A549 (cell line): ENCODE data around the gene TUBD1. TPM values are rescaled to one million over a fixed set of nuclear protein-coding genes. Genes with fewer than 3 reads are reported as not detected.

Experiments used
- ATAC-seq, 2 experiments: fragments of 200-7000 bp in 1 of 2; fragments of >200 bp in 1 of 2; cut with Nextera tagmentation in 1 of 2; cut with Tn5 transposase in 1 of 2; 3 replicates each; pipeline versions ENCODE4 v1.8.0 to v1.9.1; 2018 to 2020; ENCODE audit warnings: mild to moderate bottlenecking in 1 of 2, moderate library complexity in 1 of 2
- CTCF ChIA-PET: fragments of 300-600 bp; sonication (Branson Sonifier 250); formaldehyde crosslinking; extraction: SDS; loops from one replicate; lab custom pipeline; 2021; ENCODE audit warnings: antibody characterized with exemption, inconsistent platforms; lab: Yijun Ruan, JAX
- POLR2A ChIA-PET: fragments of 350-600 bp; formaldehyde crosslinking; extraction: SDS; loops from one replicate; lab custom pipeline; 2021; ENCODE audit warnings: antibody characterized with exemption, inconsistent platforms; lab: Yijun Ruan, JAX
- DNase-seq, 2 experiments: peaks; one replicate each; pipeline versions ENCODE4 v3.0.0 to v3.0.0-alpha.2; 2011 to 2016; ENCODE audit warnings: low read depth in 1 of 2, low spot score in 1 of 2
- FAIRE-seq: peaks from 2 replicates; lab custom pipeline; 2011; peaks lifted over from hg19 to GRCh38; lab: Jason Lieb, UNC
- H3K27ac ChIP-seq, 2 experiments: fragments of >200 bp; sonication (Bioruptor Twin); formaldehyde crosslinking; 3 replicates each; pipeline ENCODE4 v1.5.1; 2016 to 2017
- H3K4me1 ChIP-seq: fragments of >200 bp; sonication (Bioruptor Twin); formaldehyde crosslinking; 3 replicates; pipeline ENCODE4 v1.6.1; 2016
- H3K4me2 ChIP-seq: fragments of >200 bp; sonication (Bioruptor Twin); formaldehyde crosslinking; 3 replicates; pipeline ENCODE4 v1.6.1; 2016
- H3K4me3 ChIP-seq: fragments of >200 bp; sonication (Bioruptor Twin); formaldehyde crosslinking; 3 replicates; pipeline ENCODE4 v1.5.1; 2016
- H3K9me3 ChIP-seq: fragments of >200 bp; sonication (Bioruptor Twin); formaldehyde crosslinking; 3 replicates; pipeline ENCODE4 v1.6.1; 2016
- CBX2 ChIP-seq: fragments of 200-600 bp; sonication (generic); IDR thresholded peaks from 2 replicates; pipeline ENCODE4 v1.6.1; 2016; ENCODE audit warnings: low read depth, mild to moderate bottlenecking, borderline replicate concordance
- CEBPB ChIP-seq, 2 experiments: fragments of >200 bp in 1 of 2; sonication (Bioruptor Twin) in 1 of 2; formaldehyde crosslinking in 1 of 2; IDR thresholded peaks; 2 replicates each; pipeline ENCODE4 v1.6.1; 2012 to 2016
- CHD2 ChIP-seq: fragments of 150-350 bp; IDR thresholded peaks from 2 replicates; pipeline ENCODE4 v1.6.1; 2014; ENCODE audit warnings: low read length; ENCODE audit not compliant: partially characterized antibody
- CHD4 ChIP-seq: fragments of 200-600 bp; sonication (generic); IDR thresholded peaks from 2 replicates; pipeline ENCODE4 v1.6.1; 2016; ENCODE audit warnings: antibody characterized with exemption, mild to moderate bottlenecking, borderline replicate concordance
- E2F6 ChIP-seq: IDR thresholded peaks from 2 replicates; pipeline ENCODE4 v1.6.1; 2012; ENCODE audit warnings: low read depth, borderline replicate concordance
- EHMT2 ChIP-seq: fragments of 200-600 bp; sonication (generic); IDR thresholded peaks from 2 replicates; pipeline ENCODE4 v1.6.1; 2016; ENCODE audit warnings: antibody characterized with exemption, low read depth, mild to moderate bottlenecking, moderate library complexity
- ESRRA ChIP-seq: fragments of 150-350 bp; IDR thresholded peaks from 2 replicates; pipeline ENCODE4 v1.6.1; 2014; ENCODE audit warnings: mild to moderate bottlenecking, low read length, borderline replicate concordance
- FOSB ChIP-seq: fragments of 250-450 bp; sonication (Bioruptor Pico); IDR thresholded peaks from 2 replicates; pipeline ENCODE4 v1.5.0; 2020; ENCODE audit warnings: mild to moderate bottlenecking, moderate library complexity
- FOSL2 ChIP-seq, 2 experiments: fragments of 450-650 bp in 1 of 2; fragments of >200 bp in 1 of 2; sonication (Bioruptor Twin) in 1 of 2; formaldehyde crosslinking; IDR thresholded peaks; 2 replicates each; pipeline versions ENCODE4 v1.5.0 to v1.6.1; 2016 to 2020; ENCODE audit warnings: mild to moderate bottlenecking in 1 of 2, moderate library complexity in 1 of 2
- GATA3 ChIP-seq: IDR thresholded peaks from 2 replicates; pipeline ENCODE4 v1.6.1; 2012; ENCODE audit warnings: borderline replicate concordance
- HDAC2 ChIP-seq: fragments of 200-600 bp; sonication (generic); IDR thresholded peaks from 2 replicates; pipeline ENCODE4 v1.6.1; 2016
- HEYL ChIP-seq: fragments of 250-450 bp; sonication (Bioruptor Pico); IDR thresholded peaks from 2 replicates; pipeline ENCODE4 v1.8.0; 2021; ENCODE audit warnings: mild to moderate bottlenecking, moderate library complexity
- HOXB13 ChIP-seq: fragments of 250-450 bp; sonication (Bioruptor Pico); IDR thresholded peaks from 2 replicates; pipeline ENCODE4 v1.5.0; 2020; ENCODE audit warnings: low read depth, mild to moderate bottlenecking, moderate library complexity
- HOXB5 ChIP-seq: fragments of 250-450 bp; sonication (Bioruptor Pico); IDR thresholded peaks from 2 replicates; pipeline ENCODE4 v1.5.0; 2020; ENCODE audit warnings: mild to moderate bottlenecking, moderate library complexity
- JUN ChIP-seq, 2 experiments: fragments of >200 bp; sonication (Bioruptor Twin); formaldehyde crosslinking; IDR thresholded peaks; 2 replicates in 1 of 2; 3 replicates in 1 of 2; pipeline ENCODE4 v1.6.1; 2016 to 2017
- NFE2L2 ChIP-seq: fragments of 150-350 bp; conservative IDR thresholded peaks from 2 replicates; pipeline ENCODE4 v1.6.1; 2014; ENCODE audit warnings: low read length
- NPAS2 ChIP-seq: fragments of 250-450 bp; sonication (Bioruptor Pico); IDR thresholded peaks from 2 replicates; pipeline ENCODE4 v1.8.0; 2022; ENCODE audit warnings: mild to moderate bottlenecking, moderate library complexity, borderline replicate concordance
- NR3C1 ChIP-seq: fragments of >200 bp; sonication (Bioruptor Twin); formaldehyde crosslinking; IDR thresholded peaks from 3 replicates; pipeline ENCODE4 v1.6.1; 2017
- PBX3 ChIP-seq: IDR thresholded peaks from 2 replicates; pipeline ENCODE4 v1.6.1; 2012
- PHF8 ChIP-seq: fragments of 200-600 bp; sonication (generic); IDR thresholded peaks from 2 replicates; pipeline ENCODE4 v1.6.1; 2016; ENCODE audit warnings: low read depth, mild to moderate bottlenecking, antibody characterized with exemption, moderate library complexity, borderline replicate concordance
- RAD21 ChIP-seq, 2 experiments: fragments of >200 bp in 1 of 2; sonication (Bioruptor Twin) in 1 of 2; formaldehyde crosslinking in 1 of 2; IDR thresholded peaks in 1 of 2; conservative IDR thresholded peaks in 1 of 2; 2 replicates in 1 of 2; 3 replicates in 1 of 2; pipeline ENCODE4 v1.6.1; 2012 to 2018; ENCODE audit warnings: inconsistent platforms in 1 of 2
- RARB ChIP-seq: fragments of 250-450 bp; sonication (Bioruptor Pico); IDR thresholded peaks from 2 replicates; pipeline ENCODE4 v1.8.0; 2021; ENCODE audit warnings: mild to moderate bottlenecking, moderate library complexity
- RCOR1 ChIP-seq: fragments of 150-350 bp; IDR thresholded peaks from 2 replicates; pipeline ENCODE4 v1.6.1; 2014; ENCODE audit warnings: antibody characterized with exemption, low read length, low read depth
- RFX5 ChIP-seq: fragments of 450-650 bp; IDR thresholded peaks from 2 replicates; pipeline ENCODE4 v1.7.1; 2014; ENCODE audit warnings: antibody characterized with exemption, mild to moderate bottlenecking, moderate library complexity
- USF2 ChIP-seq: fragments of 450-650 bp; IDR thresholded peaks from 2 replicates; pipeline ENCODE4 v1.6.1; 2014; ENCODE audit warnings: antibody characterized with exemption
- ZC3H11A ChIP-seq: fragments of 450-650 bp; IDR thresholded peaks from 2 replicates; pipeline ENCODE4 v1.6.1; 2014; ENCODE audit warnings: antibody characterized with exemption, mild to moderate bottlenecking
- ZFP36 ChIP-seq: fragments of 450-650 bp; IDR thresholded peaks from 2 replicates; pipeline ENCODE4 v1.6.1; 2014; ENCODE audit warnings: borderline replicate concordance; ENCODE audit not compliant: partially characterized antibody
- ZNF302 ChIP-seq: fragments of 250-450 bp; sonication (Bioruptor Pico); IDR thresholded peaks from 2 replicates; pipeline ENCODE4 v1.9.0; 2021; ENCODE audit warnings: inconsistent platforms, mild to moderate bottlenecking, moderate library complexity
- ZSCAN20 ChIP-seq: fragments of 250-450 bp; sonication (Bioruptor Pico); IDR thresholded peaks from 2 replicates; pipeline ENCODE4 v1.8.0; 2022; ENCODE audit warnings: mild to moderate bottlenecking, moderate library complexity
- WGBS: methylation state at CpG from one replicate; pipeline ENCODE4 v1.1.6; 2017; ENCODE audit errors: missing lambda C conversion rate; 5-methylcytosine and 5-hydroxymethylcytosine counted together
- polyA plus RNA-seq, 4 experiments: library from polyadenylated mRNA; depleted of rRNA in 3 of 4; stranded (reverse); fragments of >200 nt; fragmentation: RNase III in 1 of 4; extraction: RNeasy Plus Mini Kit Qiagen cat#74134 plus additional on column Dnase treatment in 1 of 4; gene quantifications; 2 replicates in 3 of 4; 3 replicates in 1 of 4; pipeline ENCODE4 v1.2.3, GENCODE V29; 2011 to 2017
- TF ChIP-seq, protein P1 (sequence below): fragments of 200-600 bp; sonication (generic); IDR thresholded peaks from 2 replicates; pipeline ENCODE4 v1.6.1; 2016; ENCODE audit warnings: antibody characterized with exemption, mild to moderate bottlenecking, moderate library complexity
- TF ChIP-seq, protein P2 (sequence below): fragments of 250-450 bp; sonication (Bioruptor Pico); IDR thresholded peaks from 2 replicates; pipeline ENCODE4 v1.5.0; 2020; ENCODE audit warnings: low read depth, mild to moderate bottlenecking, moderate library complexity

Gene TUBD1
- polyA plus RNA-seq, 2 of the 4 experiments (the other 2 are of a cell fraction) = 15.9 to 24.4 TPM

DNA sequence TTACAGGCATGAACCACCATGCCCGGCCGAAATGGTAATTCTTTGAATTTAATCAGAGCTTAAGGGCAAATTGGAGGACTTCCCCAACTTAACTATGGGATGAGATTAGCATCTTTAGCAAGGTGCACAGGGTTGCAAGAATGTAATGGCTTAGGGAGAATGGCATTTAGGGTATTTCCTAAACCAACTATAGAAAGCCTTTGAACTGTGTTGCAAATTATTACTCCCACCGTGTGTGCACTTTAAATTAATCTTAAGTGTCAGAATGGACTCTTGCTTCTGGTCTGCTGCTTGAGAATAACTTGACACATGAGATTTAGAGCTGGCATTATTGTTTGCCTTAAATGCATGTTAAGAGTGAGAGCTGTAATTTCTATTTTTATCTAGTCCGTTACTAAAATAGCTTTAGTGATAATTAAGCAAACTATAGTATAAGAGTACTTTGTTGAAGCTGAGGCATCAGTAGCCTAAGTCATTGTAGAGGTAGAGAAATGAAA, 59.8 kb downstream of the TUBD1 start (continued):
- TF ChIP-seq RFX5 (no peak), E2F6 (no peak), PBX3 (no peak), RARB (CRISPR knock-in tag) (no peak), NR3C1 (no peak), FOSL2 (IDR thresholded peaks at IDR 0.05) (no peak), FOSL2 (CRISPR knock-in tag; IDR thresholded peaks at IDR 0.05) (peak; percentile 54), CHD2 (no peak), GATA3 (peak; percentile 98), ZC3H11A (no peak), RCOR1 (no peak), EHMT2 (no peak), ESRRA (no peak), HDAC2 (no peak), HEYL (CRISPR knock-in tag) (no peak), CHD4 (no peak), NPAS2 (CRISPR knock-in tag) (no peak), HOXB13 (CRISPR knock-in tag) (peak; percentile 63), CEBPB (IDR thresholded peaks at IDR 0.05) (peak; percentile 51 to 89; a peak in 3 of 4 replicates)
- TF ChIP-seq, protein P1, sequence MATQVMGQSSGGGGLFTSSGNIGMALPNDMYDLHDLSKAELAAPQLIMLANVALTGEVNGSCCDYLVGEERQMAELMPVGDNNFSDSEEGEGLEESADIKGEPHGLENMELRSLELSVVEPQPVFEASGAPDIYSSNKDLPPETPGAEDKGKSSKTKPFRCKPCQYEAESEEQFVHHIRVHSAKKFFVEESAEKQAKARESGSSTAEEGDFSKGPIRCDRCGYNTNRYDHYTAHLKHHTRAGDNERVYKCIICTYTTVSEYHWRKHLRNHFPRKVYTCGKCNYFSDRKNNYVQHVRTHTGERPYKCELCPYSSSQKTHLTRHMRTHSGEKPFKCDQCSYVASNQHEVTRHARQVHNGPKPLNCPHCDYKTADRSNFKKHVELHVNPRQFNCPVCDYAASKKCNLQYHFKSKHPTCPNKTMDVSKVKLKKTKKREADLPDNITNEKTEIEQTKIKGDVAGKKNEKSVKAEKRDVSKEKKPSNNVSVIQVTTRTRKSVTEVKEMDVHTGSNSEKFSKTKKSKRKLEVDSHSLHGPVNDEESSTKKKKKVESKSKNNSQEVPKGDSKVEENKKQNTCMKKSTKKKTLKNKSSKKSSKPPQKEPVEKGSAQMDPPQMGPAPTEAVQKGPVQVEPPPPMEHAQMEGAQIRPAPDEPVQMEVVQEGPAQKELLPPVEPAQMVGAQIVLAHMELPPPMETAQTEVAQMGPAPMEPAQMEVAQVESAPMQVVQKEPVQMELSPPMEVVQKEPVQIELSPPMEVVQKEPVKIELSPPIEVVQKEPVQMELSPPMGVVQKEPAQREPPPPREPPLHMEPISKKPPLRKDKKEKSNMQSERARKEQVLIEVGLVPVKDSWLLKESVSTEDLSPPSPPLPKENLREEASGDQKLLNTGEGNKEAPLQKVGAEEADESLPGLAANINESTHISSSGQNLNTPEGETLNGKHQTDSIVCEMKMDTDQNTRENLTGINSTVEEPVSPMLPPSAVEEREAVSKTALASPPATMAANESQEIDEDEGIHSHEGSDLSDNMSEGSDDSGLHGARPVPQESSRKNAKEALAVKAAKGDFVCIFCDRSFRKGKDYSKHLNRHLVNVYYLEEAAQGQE = no peak
- TF ChIP-seq, all 56 proteins: peak for 10

GRCh38 chr17:59830846-59831486, 61.8 kb downstream of the TUBD1 start:
- Histone ChIP-seq H3K27ac (peak overlapping the region; percentile 96 to 97), H3K4me2 (peak overlapping the region; percentile 83), H3K9me3 (no peaks in the 10 kb centered on the region), H3K4me3 (no peak overlapping the region), H3K4me1 (peaks cover 78% of the 10 kb centered on the region)
- CTCF ChIA-PET = interaction anchor here (0.6 to 6.9 kb wide), 5 partner anchors 8 to 410 kb away, joined by 3 to 57 read pairs (median 17); no protein-coding TSS in a partner anchor
- FAIRE-seq (no peak), DNase-seq (peak in 1 of 2 experiments; percentile 58), ATAC-seq (no peak)
- POLR2A ChIA-PET = interaction anchor here (1.1 to 9.2 kb wide), 7 partner anchors 11 to 76 kb away, joined by 4 to 375 read pairs (median 23); no protein-coding TSS in a partner anchor
- WGBS = 40% methylated on average over 1 of the region's 1 CpG
- TF ChIP-seq PHF8 = no peak
- peak; percentile 5 for TF ChIP-seq NPAS2 (CRISPR knock-in tag)
- TF ChIP-seq JUN (IDR thresholded peaks at IDR 0.05) = no peak
- peak; percentile 67; the same call in 1 of the 2 replicates for TF ChIP-seq ZSCAN20 (CRISPR knock-in tag)
- TF ChIP-seq RARB (CRISPR knock-in tag) = peak; percentile 73; the same call in 1 of the 2 replicates
- peak; percentile 92 for TF ChIP-seq HOXB13 (CRISPR knock-in tag)
- no peak for TF ChIP-seq CBX2
- peak; percentile 61; the same call in 1 of the 2 replicates for TF ChIP-seq HEYL (CRISPR knock-in tag)
- no peak for TF ChIP-seq ZFP36
- no peak for TF ChIP-seq NFE2L2
- TF ChIP-seq FOSL2 (IDR thresholded peaks at IDR 0.05) = no peak
- no peak; the same call in none of the 2 replicates for TF ChIP-seq FOSL2 (CRISPR knock-in tag; IDR thresholded peaks at IDR 0.05)
- no peak for TF ChIP-seq RAD21 (conservative IDR thresholded peaks at IDR 0.05 in 1 of 2, IDR thresholded peaks at IDR 0.05 in 1 of 2)
- peak; percentile 89 for TF ChIP-seq ZNF302 (CRISPR knock-in tag)
- TF ChIP-seq, protein P2, sequence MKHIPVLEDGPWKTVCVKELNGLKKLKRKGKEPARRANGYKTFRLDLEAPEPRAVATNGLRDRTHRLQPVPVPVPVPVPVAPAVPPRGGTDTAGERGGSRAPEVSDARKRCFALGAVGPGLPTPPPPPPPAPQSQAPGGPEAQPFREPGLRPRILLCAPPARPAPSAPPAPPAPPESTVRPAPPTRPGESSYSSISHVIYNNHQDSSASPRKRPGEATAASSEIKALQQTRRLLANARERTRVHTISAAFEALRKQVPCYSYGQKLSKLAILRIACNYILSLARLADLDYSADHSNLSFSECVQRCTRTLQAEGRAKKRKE (CRISPR knock-in tag) = peak; percentile 90
- TF ChIP-seq RFX5 = no peak
- TF ChIP-seq FOSB (CRISPR knock-in tag) = peak; percentile 30; the same call in 1 of the 2 replicates
- TF ChIP-seq USF2 = no peak
- peak; percentile 79 for TF ChIP-seq HOXB5 (CRISPR knock-in tag)
